ENCODE data around the gene MGMT. TPM values are rescaled to one million over a fixed set of nuclear protein-coding genes. Genes with fewer than 3 reads are reported as not detected.

Gene MGMT
- total and polyA plus RNA-seq, 2 donors (not counting 1 experiment from before 2014, with no cell fraction given) = 1.9 to 29.1 TPM

DNA sequence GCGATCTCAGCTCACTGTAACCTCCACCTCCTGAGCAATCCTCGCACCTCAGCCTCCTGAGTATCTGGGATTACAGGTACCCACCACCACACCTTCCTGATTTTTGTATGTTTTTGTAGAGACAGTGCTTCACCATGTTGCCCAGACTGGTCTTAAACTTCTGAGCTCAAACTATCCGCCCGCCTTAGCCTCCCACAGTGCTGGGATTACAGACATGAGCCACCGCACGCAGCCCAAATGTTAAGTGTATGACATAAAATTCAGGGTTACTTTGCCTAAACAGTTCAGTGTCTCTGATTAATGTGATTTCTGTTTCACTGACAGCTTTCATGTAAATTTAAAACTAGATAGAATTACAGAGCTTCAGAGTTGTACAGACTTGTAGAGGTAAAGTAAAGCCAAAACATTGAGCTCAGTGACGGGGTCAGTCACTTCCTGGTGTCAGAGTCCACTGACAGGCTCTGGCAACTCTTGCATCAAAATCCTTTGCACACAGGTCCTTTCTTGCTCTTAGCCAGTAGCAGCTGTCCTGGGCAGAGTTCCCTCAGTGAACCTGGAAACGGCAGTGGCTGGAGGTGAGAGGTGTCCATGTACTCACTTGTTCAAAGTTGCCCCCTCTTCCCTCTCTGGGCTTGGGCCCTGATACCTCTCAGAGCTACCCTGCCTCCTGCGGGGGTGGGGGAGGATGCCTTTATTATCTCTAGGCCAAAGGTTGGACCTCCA lies 33.7 kb downstream of the MGMT start:
- Histone ChIP-seq H3K4me1 (ENCODE audit: control insufficient read depth, extremely low read depth, insufficient read depth, low read length) (no peaks in the 10 kb centered on the region), H3K36me3 (ENCODE audit: control insufficient read depth, insufficient read depth, low read length) (no peaks in the 10 kb centered on the region), H3K27ac (ENCODE audit: insufficient read depth, low read length) (no peak overlapping the region), H3K9ac (ENCODE audit: insufficient read depth, low read length) (no peak overlapping the region), H4K20me1 (ENCODE audit: control insufficient read depth, extremely low read depth, insufficient read depth, low read length) (no peaks in the 10 kb centered on the region), H2AFZ (ENCODE audit: low read length) (no peak overlapping the region), H3K27me3 (ENCODE audit: control insufficient read depth, insufficient read depth, low read length) (no peaks in the 10 kb centered on the region), H3K9me3 (ENCODE audit: control insufficient read depth, insufficient read depth, low read depth, low read length) (no peaks in the 10 kb centered on the region), H3K4me3 (replicated peaks in 1 of 4; ENCODE audit: control extremely low read depth in 1 of 4, insufficient read depth in 1 of 4, low read depth in 3 of 4, low read length in 4 of 4) (no peak overlapping the region), H3K79me2 (ENCODE audit: control insufficient read depth, insufficient read depth, low read length) (no peaks in the 10 kb centered on the region), H3K4me2 (ENCODE audit: extremely low read depth, insufficient read depth, low read length) (no peak overlapping the region)
- TF ChIP-seq, protein P1, sequence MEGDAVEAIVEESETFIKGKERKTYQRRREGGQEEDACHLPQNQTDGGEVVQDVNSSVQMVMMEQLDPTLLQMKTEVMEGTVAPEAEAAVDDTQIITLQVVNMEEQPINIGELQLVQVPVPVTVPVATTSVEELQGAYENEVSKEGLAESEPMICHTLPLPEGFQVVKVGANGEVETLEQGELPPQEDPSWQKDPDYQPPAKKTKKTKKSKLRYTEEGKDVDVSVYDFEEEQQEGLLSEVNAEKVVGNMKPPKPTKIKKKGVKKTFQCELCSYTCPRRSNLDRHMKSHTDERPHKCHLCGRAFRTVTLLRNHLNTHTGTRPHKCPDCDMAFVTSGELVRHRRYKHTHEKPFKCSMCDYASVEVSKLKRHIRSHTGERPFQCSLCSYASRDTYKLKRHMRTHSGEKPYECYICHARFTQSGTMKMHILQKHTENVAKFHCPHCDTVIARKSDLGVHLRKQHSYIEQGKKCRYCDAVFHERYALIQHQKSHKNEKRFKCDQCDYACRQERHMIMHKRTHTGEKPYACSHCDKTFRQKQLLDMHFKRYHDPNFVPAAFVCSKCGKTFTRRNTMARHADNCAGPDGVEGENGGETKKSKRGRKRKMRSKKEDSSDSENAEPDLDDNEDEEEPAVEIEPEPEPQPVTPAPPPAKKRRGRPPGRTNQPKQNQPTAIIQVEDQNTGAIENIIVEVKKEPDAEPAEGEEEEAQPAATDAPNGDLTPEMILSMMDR (conservative IDR thresholded peaks at IDR 0.05 in 1 of 2, IDR thresholded peaks at IDR 0.05 in 1 of 2; ENCODE audit: low read depth in 1 of 2, low read length in 2 of 2) = no peak
- no peak for TF ChIP-seq EZH2 (IDR thresholded peaks at IDR 0.05; ENCODE audit: low read length, missing control alignments)
- no peak for DNase-seq (ENCODE audit: low read depth in 2 of 2)

- Histone ChIP-seq H3K79me2 (ENCODE audit: control insufficient read depth, insufficient read depth, low read length) (no peaks in the 10 kb centered on the region), H2AFZ (ENCODE audit: low read length) (no peak overlapping the region), H3K4me1 (ENCODE audit: control insufficient read depth, extremely low read depth, insufficient read depth, low read length) (no peaks in the 10 kb centered on the region), H3K4me3 (replicated peaks in 1 of 4; ENCODE audit: control extremely low read depth in 1 of 4, insufficient read depth in 1 of 4, low read depth in 3 of 4, low read length in 4 of 4) (no peak overlapping the region), H3K27me3 (ENCODE audit: control insufficient read depth, insufficient read depth, low read length) (no peaks in the 10 kb centered on the region), H3K27ac (ENCODE audit: insufficient read depth, low read length) (no peak overlapping the region), H4K20me1 (ENCODE audit: control insufficient read depth, extremely low read depth, insufficient read depth, low read length) (no peaks in the 10 kb centered on the region), H3K4me2 (ENCODE audit: extremely low read depth, insufficient read depth, low read length) (no peak overlapping the region), H3K36me3 (ENCODE audit: control insufficient read depth, insufficient read depth, low read length) (no peaks in the 10 kb centered on the region), H3K9ac (ENCODE audit: insufficient read depth, low read length) (no peak overlapping the region), H3K9me3 (ENCODE audit: control insufficient read depth, insufficient read depth, low read depth, low read length) (no peaks in the 10 kb centered on the region)
- DNase-seq (ENCODE audit: low read depth in 2 of 2) = no peak
- TF ChIP-seq EZH2 (IDR thresholded peaks at IDR 0.05; ENCODE audit: low read length, missing control alignments) = no peak
- TF ChIP-seq, protein P1 (conservative IDR thresholded peaks at IDR 0.05 in 1 of 2, IDR thresholded peaks at IDR 0.05 in 1 of 2; ENCODE audit: low read depth in 1 of 2, low read length in 2 of 2) = no peak
Observed at GRCh38 chr10:129501652-129502436, 34.8 kb downstream of the MGMT start.

DNA sequence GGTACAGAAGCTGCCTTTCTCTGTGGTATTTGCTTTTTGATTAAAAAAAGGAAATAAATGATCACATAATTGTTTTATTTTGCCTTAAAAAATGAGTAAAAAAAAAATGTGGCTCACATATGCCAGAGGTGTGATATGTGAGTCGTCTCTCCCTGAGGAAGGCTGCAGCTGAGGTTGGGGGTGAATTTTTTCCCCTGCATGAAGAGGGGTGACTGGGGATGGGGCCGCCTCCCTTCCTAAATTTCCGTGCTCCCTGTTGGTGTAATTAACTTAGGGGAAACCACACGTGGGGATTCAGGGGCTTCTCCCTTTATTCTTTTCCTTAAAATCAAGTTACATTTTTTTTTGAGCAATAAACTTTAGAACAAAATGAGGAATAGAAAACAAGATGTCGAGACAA lies 35.4 kb downstream of the MGMT start:
- Histone ChIP-seq H2AFZ (ENCODE audit: low read length) (no peak overlapping the region), H3K36me3 (ENCODE audit: control insufficient read depth, insufficient read depth, low read length) (no peaks in the 10 kb centered on the region), H3K4me2 (ENCODE audit: extremely low read depth, insufficient read depth, low read length) (no peak overlapping the region), H3K27ac (ENCODE audit: insufficient read depth, low read length) (no peak overlapping the region), H4K20me1 (ENCODE audit: control insufficient read depth, extremely low read depth, insufficient read depth, low read length) (no peaks in the 10 kb centered on the region), H3K27me3 (ENCODE audit: control insufficient read depth, insufficient read depth, low read length) (no peaks in the 10 kb centered on the region), H3K9ac (ENCODE audit: insufficient read depth, low read length) (no peak overlapping the region), H3K4me3 (replicated peaks in 1 of 4; ENCODE audit: control extremely low read depth in 1 of 4, insufficient read depth in 1 of 4, low read depth in 3 of 4, low read length in 4 of 4) (no peak overlapping the region), H3K4me1 (ENCODE audit: control insufficient read depth, extremely low read depth, insufficient read depth, low read length) (no peaks in the 10 kb centered on the region), H3K9me3 (ENCODE audit: control insufficient read depth, insufficient read depth, low read depth, low read length) (no peaks in the 10 kb centered on the region), H3K79me2 (ENCODE audit: control insufficient read depth, insufficient read depth, low read length) (no peaks in the 10 kb centered on the region)
- no peak for DNase-seq (ENCODE audit: low read depth in 2 of 2)
- TF ChIP-seq, protein P1 (conservative IDR thresholded peaks at IDR 0.05 in 1 of 2, IDR thresholded peaks at IDR 0.05 in 1 of 2; ENCODE audit: low read depth in 1 of 2, low read length in 2 of 2) = no peak
- TF ChIP-seq EZH2 (IDR thresholded peaks at IDR 0.05; ENCODE audit: low read length, missing control alignments) = no peak

Data from fibroblast of lung (primary cell).